Effector memory CD8-positive, alpha-beta T cell (primary cell): ENCODE data around the gene ARHGAP21.
"Not testable (repeated sequence)": the region's sequence is repeated elsewhere in the genome, so short reads cannot be mapped to it uniquely, and the experiment has no call there.

Experiments used
- ATAC-seq: fragments of 150-1000 bp; cut with Tn5 transposase; replicated peaks from 2 replicates; pipeline ENCODE4 v1.10.0; 2021; ENCODE audit warnings: mild to moderate bottlenecking, moderate library complexity
- DNase-seq, 3 experiments: peaks; one replicate each; pipeline ENCODE4 v3.0.0; 2021
- H3K27ac Mint-ChIP-seq, 2 donors: one replicate each; pipeline ENCODE4 v1.8.0; 2022; ENCODE audit warnings: mild to moderate bottlenecking in 2 of 2, mixed read lengths in 2 of 2, moderate library complexity in 2 of 2
- H3K27me3 Mint-ChIP-seq, 2 donors: one replicate each; pipeline ENCODE4 v1.8.0; 2022; ENCODE audit warnings: mixed read lengths in 2 of 2
- H3K36me3 Mint-ChIP-seq: one replicate; pipeline ENCODE4 v1.8.0; 2022; ENCODE audit warnings: mild to moderate bottlenecking, moderate library complexity, mixed read lengths; ENCODE audit not compliant: insufficient read depth
- H3K4me1 Mint-ChIP-seq, 2 donors: one replicate each; pipeline ENCODE4 v1.8.0; 2022; ENCODE audit warnings: low read depth in 2 of 2, mixed read lengths in 2 of 2
- H3K4me3 Mint-ChIP-seq, 2 donors: one replicate each; pipeline ENCODE4 v1.8.0; 2022; ENCODE audit warnings: mild to moderate bottlenecking in 2 of 2, mixed read lengths in 2 of 2, moderate library complexity in 2 of 2
- H3K9me3 Mint-ChIP-seq, 2 donors: one replicate each; pipeline ENCODE4 v1.8.0; 2022; ENCODE audit warnings: mixed read lengths in 2 of 2

ARHGAP21 gene

DNA sequence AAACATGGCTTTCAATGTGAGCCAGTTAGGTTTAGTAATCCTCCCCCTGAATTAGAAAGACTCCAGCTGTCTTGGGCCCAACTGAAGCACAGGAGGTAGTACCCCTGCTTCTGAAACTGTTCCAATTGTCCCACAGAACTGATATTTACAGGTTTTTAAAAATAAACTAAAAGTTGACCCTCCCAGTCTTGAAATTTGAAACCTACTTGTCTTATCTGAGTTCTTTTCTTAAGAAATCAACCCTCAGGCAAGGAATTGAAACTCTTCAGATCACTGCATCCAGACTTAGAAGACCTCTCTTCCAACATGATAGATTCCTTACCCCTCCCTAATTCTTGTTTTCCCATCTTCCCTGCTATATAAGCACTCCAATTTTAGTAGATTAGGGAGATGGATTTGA lies 13.3 kb upstream of the ARHGAP21 start:
- H3K36me3 Mint-ChIP-seq, result no peaks in the 10 kb centered on the region
- no peaks in the 10 kb centered on the region for H3K4me1 Mint-ChIP-seq
- DNase-seq, result no peak
- no peaks in the 10 kb centered on the region for H3K9me3 Mint-ChIP-seq
- H3K27me3 Mint-ChIP-seq, result no peaks in the 10 kb centered on the region
- H3K27ac Mint-ChIP-seq, result no peak overlapping the region
- no peak for ATAC-seq
- no peak overlapping the region for H3K4me3 Mint-ChIP-seq

DNA sequence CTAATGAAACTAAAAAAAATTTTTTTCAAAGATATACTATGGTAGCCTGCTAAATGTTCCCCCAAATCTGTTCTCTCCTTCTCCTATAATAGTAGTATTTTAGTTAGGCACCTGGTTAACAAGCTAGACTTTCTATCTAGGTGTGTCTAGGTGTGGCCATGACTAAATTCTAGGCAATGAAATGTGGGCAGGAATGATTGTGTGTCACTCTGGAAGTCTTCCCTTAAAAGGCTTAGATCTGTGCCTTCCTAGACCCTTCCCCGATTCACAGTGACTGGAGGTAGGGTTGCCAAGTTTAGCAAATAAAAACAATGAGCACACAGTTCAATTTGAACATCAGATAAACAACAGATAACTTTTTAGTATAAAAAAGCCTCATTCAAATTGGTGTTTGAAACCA lies 8.3 kb upstream of the ARHGAP21 start:
- ATAC-seq (no peak), DNase-seq (no peak)
- no peak overlapping the region for H3K27ac Mint-ChIP-seq
- H3K4me1 Mint-ChIP-seq, result no peaks in the 10 kb centered on the region
- no peaks in the 10 kb centered on the region for H3K36me3 Mint-ChIP-seq
- H3K27me3 Mint-ChIP-seq, result no peaks in the 10 kb centered on the region
- no peaks in the 10 kb centered on the region for H3K9me3 Mint-ChIP-seq
- no peak overlapping the region for H3K4me3 Mint-ChIP-seq

DNA sequence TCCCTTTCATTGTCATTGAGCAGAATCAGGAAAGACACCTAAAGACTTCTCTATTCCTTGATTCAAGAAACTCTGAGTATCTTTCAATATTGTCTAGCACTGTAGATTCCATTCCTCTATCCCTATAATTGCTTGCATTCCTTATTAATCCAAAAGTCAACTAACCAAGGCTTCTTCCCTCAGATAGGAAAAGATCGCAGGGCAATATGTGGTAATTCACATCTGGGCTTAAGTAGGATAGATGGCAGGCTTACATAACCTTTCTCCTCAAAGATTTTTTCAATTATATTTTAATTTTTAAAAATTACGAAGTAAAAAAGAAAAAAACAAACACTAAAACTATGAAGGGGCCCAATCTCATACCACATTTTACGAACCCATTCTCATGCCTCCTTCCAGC lies 7.1 kb upstream of the ARHGAP21 start:
- DNase-seq (no peak), ATAC-seq (no peak)
- no peaks in the 10 kb centered on the region for H3K27me3 Mint-ChIP-seq
- H3K9me3 Mint-ChIP-seq, result no peaks in the 10 kb centered on the region
- no peaks in the 10 kb centered on the region for H3K36me3 Mint-ChIP-seq
- no peaks in the 10 kb centered on the region for H3K4me1 Mint-ChIP-seq
- H3K27ac Mint-ChIP-seq, result no peak overlapping the region
- H3K4me3 Mint-ChIP-seq, result no peak overlapping the region

DNA sequence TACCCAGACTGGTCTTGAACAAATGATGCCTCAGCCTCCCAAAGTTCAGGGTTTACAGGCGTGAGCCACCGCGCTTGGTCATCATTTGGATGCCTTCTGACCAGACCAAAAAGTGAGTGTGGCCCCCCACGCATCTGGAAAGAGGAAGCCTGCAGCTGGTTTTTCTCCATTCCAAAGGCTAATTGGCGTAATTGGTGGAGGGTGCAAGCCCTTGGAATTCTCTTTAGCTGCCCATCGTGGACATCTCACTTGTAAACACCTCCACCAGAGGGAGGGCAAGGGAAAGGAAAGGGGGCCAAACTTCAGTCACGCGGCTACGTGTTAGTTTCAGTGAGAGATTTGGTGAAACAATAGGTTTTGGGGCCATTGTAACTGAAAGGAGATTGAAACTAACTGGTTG lies 4.1 kb upstream of the ARHGAP21 start:
- Mint-ChIP-seq H3K9me3 (no peaks in the 10 kb centered on the region), H3K27me3 (no peaks in the 10 kb centered on the region), H3K4me1 (peaks cover 0 to 3% of the 10 kb centered on the region in 2 donors), H3K4me3 (no peak overlapping the region), H3K27ac (no peak overlapping the region), H3K36me3 (peaks cover 10% of the 10 kb centered on the region)
- DNase-seq (no peak), ATAC-seq (no peak)

DNA sequence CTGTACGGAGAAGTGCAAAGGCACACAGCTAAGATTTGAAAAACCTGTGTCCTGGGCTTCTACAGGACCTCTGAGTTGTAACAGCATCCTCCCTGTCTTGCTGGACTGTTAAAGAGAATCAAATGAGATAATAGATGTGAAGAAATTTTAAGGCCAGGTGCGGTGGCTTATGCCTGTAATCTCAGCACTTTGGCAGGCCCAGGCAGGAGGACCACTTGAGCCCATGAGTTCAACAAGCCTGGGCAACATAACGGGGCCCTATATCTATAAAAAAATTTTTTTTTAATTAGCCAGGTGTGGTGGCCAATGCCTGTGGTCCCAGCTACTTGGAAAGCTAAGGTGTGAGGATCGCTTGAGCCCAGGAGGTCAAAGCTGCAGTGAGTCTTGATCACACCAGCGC lies 2.9 kb upstream of the ARHGAP21 start:
- peaks cover 10% of the 10 kb centered on the region for H3K36me3 Mint-ChIP-seq
- H3K27ac Mint-ChIP-seq, result no peak overlapping the region
- peaks cover 0 to 5% of the 10 kb centered on the region in 2 donors for H3K4me1 Mint-ChIP-seq
- H3K4me3 Mint-ChIP-seq, result no peak overlapping the region
- no peaks in the 10 kb centered on the region for H3K27me3 Mint-ChIP-seq
- DNase-seq, result no peak
- H3K9me3 Mint-ChIP-seq, result no peaks in the 10 kb centered on the region
- ATAC-seq, result no peak

DNA sequence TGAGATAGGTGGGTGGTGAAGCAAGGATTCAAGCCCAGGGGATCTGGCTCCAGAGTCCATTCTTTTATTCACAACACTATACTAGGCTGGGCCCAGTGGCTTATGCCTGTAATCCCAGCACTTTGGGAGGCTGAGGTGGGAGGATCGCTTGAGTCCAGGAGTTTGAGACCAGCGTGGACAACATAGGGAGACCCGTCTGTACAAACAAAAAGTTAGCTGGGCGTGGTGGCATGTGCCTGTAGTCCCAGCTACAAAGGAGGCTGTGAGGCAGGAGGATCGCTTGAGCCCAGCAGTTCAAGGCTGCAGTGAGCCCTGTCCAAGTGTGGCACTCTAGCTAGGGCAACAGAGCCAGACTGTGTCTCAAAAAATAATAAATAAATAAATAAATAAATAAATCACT lies 2.3 kb upstream of the ARHGAP21 start:
- not testable (repeated sequence) for H3K36me3 Mint-ChIP-seq, H3K27me3 Mint-ChIP-seq, H3K27ac Mint-ChIP-seq, DNase-seq, H3K9me3 Mint-ChIP-seq, H3K4me1 Mint-ChIP-seq, ATAC-seq, H3K4me3 Mint-ChIP-seq

DNA sequence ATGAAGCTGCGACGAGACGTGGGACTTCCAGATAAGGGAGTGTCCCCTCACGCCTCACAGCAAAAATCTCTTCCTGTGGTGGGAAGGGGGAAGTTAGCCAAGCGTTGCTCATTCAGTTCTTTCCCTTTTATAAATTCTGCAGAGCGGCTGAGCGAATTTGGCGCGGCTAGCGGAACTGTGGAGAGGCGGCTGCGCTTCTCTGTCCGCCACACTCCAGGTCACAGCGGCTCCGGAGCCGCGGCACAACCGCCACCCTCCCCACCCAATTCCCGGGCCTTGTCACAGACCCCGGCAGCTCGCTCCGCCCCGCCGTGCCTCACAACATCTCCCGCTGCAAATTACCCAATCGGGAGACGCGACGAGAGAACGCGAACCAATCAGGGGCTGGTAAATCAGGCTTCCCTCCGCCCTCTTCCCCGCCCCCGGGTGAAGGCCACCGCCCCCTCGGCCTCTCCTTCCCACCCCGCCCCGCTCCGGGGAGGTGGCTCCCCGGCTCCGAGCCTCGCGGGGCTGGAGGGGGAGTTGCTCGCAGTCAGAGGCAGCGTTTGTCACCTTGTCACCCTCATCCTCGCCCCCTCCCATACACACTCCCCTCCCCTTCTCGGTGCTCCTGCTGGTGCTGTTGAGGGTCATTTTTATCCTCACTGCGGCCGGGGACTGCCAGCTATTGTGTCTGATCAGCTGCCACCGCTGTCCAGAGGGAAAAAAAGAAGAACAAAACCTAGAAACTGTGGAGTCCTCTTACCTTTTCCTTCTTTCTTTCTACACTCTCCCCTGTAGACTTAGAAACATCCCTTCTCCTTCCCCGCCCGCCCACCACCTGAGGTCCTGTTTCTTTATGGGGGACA lies 918 bp upstream of the ARHGAP21 start:
- peaks cover 10% of the 10 kb centered on the region for H3K36me3 Mint-ChIP-seq
- H3K27ac Mint-ChIP-seq, result peak overlapping the region; percentile 51 to 73
- ATAC-seq (peak; percentile 88), DNase-seq (peak; percentile 93 to 96 (median 96))
- H3K4me3 Mint-ChIP-seq, result peak overlapping the region; percentile 87 to 92
- H3K4me1 Mint-ChIP-seq, result peaks cover 5 to 13% of the 10 kb centered on the region in 2 donors
- no peaks in the 10 kb centered on the region for H3K27me3 Mint-ChIP-seq
- no peaks in the 10 kb centered on the region for H3K9me3 Mint-ChIP-seq

DNA sequence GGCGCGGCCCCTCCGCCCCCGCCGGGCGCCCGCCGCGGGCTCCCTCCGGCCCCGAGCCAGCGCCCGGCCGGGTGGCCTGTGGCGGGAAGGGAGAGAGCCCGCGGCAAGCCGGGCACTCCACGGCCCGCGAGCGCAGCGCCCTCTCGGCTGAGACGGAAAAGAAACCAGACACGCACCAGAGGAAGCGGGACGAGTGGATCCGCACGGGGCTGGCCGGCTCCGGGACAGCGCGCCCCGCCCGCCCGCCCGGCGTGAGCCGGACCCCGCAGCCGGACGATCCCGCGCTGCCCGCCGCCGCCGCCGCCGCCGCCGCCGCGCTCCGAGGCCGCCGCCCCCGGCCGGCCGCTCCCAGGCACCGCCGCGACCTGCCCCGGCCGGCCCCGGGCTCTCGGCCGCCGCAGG lies 300 bp downstream of the ARHGAP21 start:
- Mint-ChIP-seq H3K27ac (no peak overlapping the region), H3K4me1 (peaks cover 5 to 14% of the 10 kb centered on the region in 2 donors), H3K9me3 (no peaks in the 10 kb centered on the region), H3K27me3 (no peaks in the 10 kb centered on the region), H3K36me3 (peaks cover 10% of the 10 kb centered on the region), H3K4me3 (peak overlapping the region; percentile 87 to 92)
- peak; percentile 4 for ATAC-seq
- DNase-seq, result peak in 1 of 3 experiments; percentile 9

DNA sequence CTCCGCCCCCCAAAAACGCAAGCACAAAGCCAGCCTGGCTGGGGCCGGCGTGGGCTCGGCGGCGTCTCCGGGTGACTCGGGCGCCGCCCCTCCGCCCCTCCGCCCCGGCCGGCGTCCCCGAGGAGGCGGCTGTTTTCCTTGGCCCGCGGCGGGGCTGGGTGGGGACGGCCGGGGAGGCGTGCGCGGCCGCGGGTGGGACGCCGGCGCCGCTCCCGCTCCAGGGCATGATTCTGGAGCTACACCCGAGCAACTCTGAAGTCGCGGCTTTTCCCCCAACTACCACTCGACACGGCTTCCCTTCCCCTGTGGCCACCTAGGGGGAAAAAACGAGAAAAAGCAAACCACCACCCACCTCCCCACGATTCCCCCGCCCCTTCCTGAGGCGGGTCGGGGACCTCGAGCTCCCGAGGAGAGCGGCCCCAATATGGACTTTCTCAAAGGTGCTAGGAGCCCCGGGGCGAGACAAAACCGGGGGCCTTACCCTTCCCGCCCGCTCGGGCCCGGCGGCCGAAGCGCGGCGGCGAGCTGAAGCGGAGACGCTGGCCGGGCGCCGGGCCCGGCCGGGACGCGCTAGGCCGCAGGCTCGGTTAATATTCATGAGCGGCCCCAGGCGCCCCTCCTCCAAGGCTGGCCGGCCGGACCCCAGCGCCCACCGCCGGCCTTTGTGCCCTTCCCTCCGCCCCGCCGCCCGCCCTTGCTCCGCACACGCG lies 856 bp downstream of the ARHGAP21 start:
- Mint-ChIP-seq H3K36me3 (peaks cover 10% of the 10 kb centered on the region), H3K9me3 (no peaks in the 10 kb centered on the region), H3K4me3 (peak overlapping the region; percentile 88 to 92), H3K27me3 (no peaks in the 10 kb centered on the region), H3K27ac (peak overlapping the region; percentile 84 to 91), H3K4me1 (peaks cover 5 to 14% of the 10 kb centered on the region in 2 donors)
- ATAC-seq (peak; percentile 18), DNase-seq (peak; percentile 25 to 34 (median 26))

DNA sequence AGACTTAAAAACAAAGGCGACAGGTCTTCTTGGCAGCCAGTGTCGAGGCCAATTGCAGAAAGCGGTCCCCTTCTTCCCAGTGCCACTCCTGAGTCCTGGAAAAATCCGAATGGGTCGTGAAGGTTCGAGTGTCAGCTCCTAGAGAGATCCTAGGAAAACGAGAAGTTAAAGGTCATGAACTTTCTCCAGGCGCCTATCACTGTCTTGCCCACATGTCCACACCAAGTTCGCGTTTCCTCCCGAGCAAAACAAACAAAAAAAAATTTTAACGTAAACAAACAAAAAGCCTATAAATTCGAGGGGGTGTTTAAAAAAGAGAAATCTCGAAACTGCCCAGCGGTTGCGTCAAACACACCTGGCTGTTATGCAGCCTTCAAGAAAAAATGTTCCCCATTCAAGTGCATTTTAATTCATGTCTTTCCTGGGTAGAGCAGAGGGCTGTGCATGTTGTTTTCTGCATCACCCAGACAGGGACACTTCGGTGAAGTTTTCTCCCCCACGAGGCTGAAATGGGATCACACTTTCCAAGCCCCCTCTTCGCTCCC lies 1.5 kb downstream of the ARHGAP21 start:
- H3K9me3 Mint-ChIP-seq, result no peaks in the 10 kb centered on the region
- peaks cover 10% of the 10 kb centered on the region for H3K36me3 Mint-ChIP-seq
- peaks cover 5 to 14% of the 10 kb centered on the region in 2 donors for H3K4me1 Mint-ChIP-seq
- DNase-seq (peak in 1 of 3 experiments; percentile 3), ATAC-seq (no peak)
- H3K27me3 Mint-ChIP-seq, result no peaks in the 10 kb centered on the region
- H3K27ac Mint-ChIP-seq, result peak overlapping the region; percentile 84 to 91
- peak overlapping the region; percentile 88 to 92 for H3K4me3 Mint-ChIP-seq

DNA sequence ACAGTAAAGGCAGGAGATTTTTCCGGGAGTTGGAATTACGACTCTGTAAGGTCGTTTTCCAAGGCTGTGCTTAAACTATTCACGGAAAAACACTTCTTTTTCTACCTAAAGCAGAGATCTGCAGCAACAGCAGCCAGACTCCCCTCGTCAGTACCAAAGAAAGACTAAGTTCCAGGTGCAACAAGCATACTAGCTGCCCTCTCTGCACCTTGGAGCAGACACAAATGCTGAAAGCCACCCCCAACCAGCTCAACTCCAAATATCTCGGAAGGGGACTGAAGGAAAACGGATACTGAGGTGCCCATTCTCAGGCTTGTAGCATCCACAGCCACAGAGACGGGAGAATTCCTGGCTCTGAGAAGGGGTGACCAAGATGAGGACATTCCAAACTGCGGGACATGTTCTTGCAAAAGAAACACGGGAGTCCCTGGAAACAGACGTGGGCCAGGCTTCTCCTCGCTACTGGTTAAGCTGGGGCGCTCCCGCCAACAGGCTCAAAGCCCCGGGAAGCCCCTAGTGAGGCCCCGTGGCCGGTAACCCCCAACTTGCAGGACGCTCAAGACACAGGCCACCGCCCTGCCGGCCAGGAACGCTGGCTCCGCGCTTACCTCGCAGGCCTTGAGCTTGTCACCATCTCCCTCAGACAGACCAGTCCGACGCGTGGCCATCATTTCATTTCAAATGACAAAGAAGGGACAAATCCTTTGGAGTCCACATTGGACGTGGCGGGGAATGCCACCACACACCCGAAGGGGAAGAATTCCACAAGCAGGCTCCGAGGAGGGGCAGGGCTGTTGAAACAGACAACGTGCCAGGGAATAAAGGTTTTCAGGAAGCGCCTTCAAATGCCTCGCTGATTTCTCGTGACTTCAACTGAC lies 2.2 kb downstream of the ARHGAP21 start:
- ATAC-seq (no peak), DNase-seq (no peak)
- Mint-ChIP-seq H3K27me3 (no peaks in the 10 kb centered on the region), H3K4me3 (peak overlapping the region; percentile 88 to 92), H3K4me1 (peaks cover 5 to 14% of the 10 kb centered on the region in 2 donors), H3K9me3 (no peaks in the 10 kb centered on the region), H3K36me3 (peaks cover 10% of the 10 kb centered on the region), H3K27ac (peak overlapping the region in 1 of 2 donors; percentile 91)

DNA sequence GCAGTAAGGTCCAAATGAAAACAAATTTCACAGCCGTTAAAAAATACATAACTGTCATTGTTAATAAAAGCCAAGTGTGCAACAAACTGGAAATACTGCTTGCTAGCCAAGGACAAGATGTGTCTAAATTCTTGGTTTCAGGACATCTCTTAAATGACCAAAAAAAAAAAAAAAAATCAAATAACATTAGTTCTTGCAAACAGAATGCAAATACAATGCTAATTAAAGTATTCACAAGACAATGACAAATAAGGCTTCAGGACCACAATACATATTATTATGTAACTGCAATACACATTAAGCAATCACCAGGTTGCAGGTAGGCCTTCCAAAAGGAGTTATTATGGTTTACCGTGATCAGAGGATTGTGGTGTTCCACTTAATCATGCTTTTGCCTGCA lies 3.6 kb downstream of the ARHGAP21 start:
- Mint-ChIP-seq H3K27me3 (no peaks in the 10 kb centered on the region), H3K9me3 (no peaks in the 10 kb centered on the region), H3K4me1 (peaks cover 5 to 14% of the 10 kb centered on the region in 2 donors), H3K27ac (no peak overlapping the region), H3K4me3 (no peak overlapping the region), H3K36me3 (peaks cover 10% of the 10 kb centered on the region)
- ATAC-seq (no peak), DNase-seq (no peak)
